DND-41 (cell line): Measurements from ENCODE around the gene FZD10.

Source experiments
- ATAC-seq: fragments of 200-7000 bp; cut with Tn5 transposase; 3 replicates; pipeline ENCODE4 v1.9.1; 2021; ENCODE audit warnings: low read depth; ENCODE audit not compliant: insufficient read depth
- DNase-seq: peaks from one replicate; pipeline ENCODE4 v3.0.0-alpha.2; 2020
- H2AFZ ChIP-seq: 2 replicates; pipeline ENCODE4 v1.6.0; 2012; ENCODE audit warnings: low read depth, low read length
- H3K27ac ChIP-seq: 2 replicates; pipeline ENCODE4 v1.5.1; 2012; ENCODE audit warnings: low read length, inconsistent platforms
- H3K27me3 ChIP-seq: fragments of 200-600 bp; sonication (generic); 2 replicates; pipeline ENCODE4 v1.6.0; 2012; ENCODE audit warnings: low read length, mild to moderate bottlenecking, inconsistent platforms; ENCODE audit not compliant: insufficient read depth, poor library complexity
- H3K36me3 ChIP-seq: 2 replicates; pipeline ENCODE4 v1.5.1; 2012; ENCODE audit warnings: low read length, inconsistent platforms; ENCODE audit not compliant: insufficient read depth
- H3K4me1 ChIP-seq: 2 replicates; pipeline ENCODE4 v1.5.1; 2012; ENCODE audit warnings: mild to moderate bottlenecking, low read length; ENCODE audit not compliant: insufficient read depth
- H3K4me2 ChIP-seq: 2 replicates; pipeline ENCODE4 v1.6.0; 2012; ENCODE audit warnings: mild to moderate bottlenecking, moderate library complexity, low read length, inconsistent platforms; ENCODE audit not compliant: insufficient read depth
- H3K4me3 ChIP-seq, 2 experiments: fragments of 200-600 bp in 1 of 2; shearing (Covaris generic) in 1 of 2; 2 replicates each; pipeline ENCODE4 v1.5.1; 2012 to 2016; ENCODE audit warnings: inconsistent platforms in 2 of 2, low read length in 2 of 2, mild to moderate bottlenecking in 2 of 2, low read depth in 1 of 2, moderate library complexity in 1 of 2
- H3K79me2 ChIP-seq: 2 replicates; pipeline ENCODE4 v1.6.0; 2012; ENCODE audit warnings: low read length, inconsistent platforms; ENCODE audit not compliant: insufficient read depth
- H3K9ac ChIP-seq: 2 replicates; pipeline ENCODE4 v1.6.0; 2012; ENCODE audit warnings: low read depth, mild to moderate bottlenecking, inconsistent platforms, low read length, moderate library complexity
- H3K9me3 ChIP-seq: 2 replicates; pipeline ENCODE4 v1.5.1; 2012; ENCODE audit warnings: low read length, moderate library complexity, mild to moderate bottlenecking, inconsistent platforms; ENCODE audit not compliant: insufficient read depth, severe bottlenecking
- H4K20me1 ChIP-seq: 2 replicates; pipeline ENCODE4 v1.6.0; 2012; ENCODE audit warnings: low read length; ENCODE audit not compliant: insufficient read depth
- EZH2 ChIP-seq: IDR thresholded peaks from 3 replicates; pipeline ENCODE4 v1.6.1; 2012; ENCODE audit warnings: borderline replicate concordance, low read depth, mild to moderate bottlenecking, moderate library complexity, low read length, inconsistent platforms; ENCODE audit not compliant: severe bottlenecking
- TF ChIP-seq, protein P1 (sequence below): IDR thresholded peaks from 2 replicates; pipeline ENCODE4 v1.5.1; 2012; ENCODE audit warnings: borderline replicate concordance, low read length, moderate library complexity, mild to moderate bottlenecking; ENCODE audit not compliant: poor library complexity, severe bottlenecking; ENCODE audit errors: extremely low read depth

The FZD10 gene

DNA sequence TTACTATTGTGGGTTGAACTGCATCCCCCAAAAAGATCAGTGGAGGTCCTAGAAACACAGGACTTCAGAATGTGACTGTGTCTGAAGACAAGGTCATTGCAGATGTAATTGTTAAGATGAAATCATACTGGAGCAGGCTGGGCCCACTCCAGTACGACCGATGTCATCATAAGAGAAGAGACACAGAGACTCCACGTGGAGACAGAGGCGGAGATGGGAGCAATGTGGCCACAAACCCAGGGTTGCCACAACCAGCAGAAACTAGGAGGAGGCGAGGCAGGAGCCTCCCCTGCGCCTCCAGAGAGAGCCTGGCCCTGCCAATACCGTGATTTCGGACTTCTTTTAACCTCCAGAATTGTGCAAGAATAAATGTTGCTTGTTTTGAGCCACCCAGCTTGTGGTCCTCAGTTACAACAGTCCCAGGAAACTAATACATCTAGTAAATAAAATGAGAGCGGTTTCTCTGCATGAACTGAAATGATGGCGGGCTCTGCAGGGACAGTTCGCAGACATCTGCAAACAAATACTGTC, 25.7 kb upstream of the FZD10 start:
- peaks cover 28% of the 10 kb centered on the region for H3K27me3 ChIP-seq
- H3K27ac ChIP-seq, result no peak overlapping the region

GRCh38 chr12:130137040-130138018, 24.9 kb upstream of the FZD10 start:
- H3K27me3 ChIP-seq, result peaks cover 36% of the 10 kb centered on the region
- peaks cover 30% of the 10 kb centered on the region for H3K4me1 ChIP-seq
- ATAC-seq, result no peak
- no peak overlapping the region for H3K4me3 ChIP-seq
- no peak overlapping the region for H3K27ac ChIP-seq
- H4K20me1 ChIP-seq, result peaks cover 58% of the 10 kb centered on the region
- H3K9me3 ChIP-seq, result no peaks in the 10 kb centered on the region
- no peak overlapping the region for H3K9ac ChIP-seq
- no peak for TF ChIP-seq EZH2
- TF ChIP-seq, protein P1, sequence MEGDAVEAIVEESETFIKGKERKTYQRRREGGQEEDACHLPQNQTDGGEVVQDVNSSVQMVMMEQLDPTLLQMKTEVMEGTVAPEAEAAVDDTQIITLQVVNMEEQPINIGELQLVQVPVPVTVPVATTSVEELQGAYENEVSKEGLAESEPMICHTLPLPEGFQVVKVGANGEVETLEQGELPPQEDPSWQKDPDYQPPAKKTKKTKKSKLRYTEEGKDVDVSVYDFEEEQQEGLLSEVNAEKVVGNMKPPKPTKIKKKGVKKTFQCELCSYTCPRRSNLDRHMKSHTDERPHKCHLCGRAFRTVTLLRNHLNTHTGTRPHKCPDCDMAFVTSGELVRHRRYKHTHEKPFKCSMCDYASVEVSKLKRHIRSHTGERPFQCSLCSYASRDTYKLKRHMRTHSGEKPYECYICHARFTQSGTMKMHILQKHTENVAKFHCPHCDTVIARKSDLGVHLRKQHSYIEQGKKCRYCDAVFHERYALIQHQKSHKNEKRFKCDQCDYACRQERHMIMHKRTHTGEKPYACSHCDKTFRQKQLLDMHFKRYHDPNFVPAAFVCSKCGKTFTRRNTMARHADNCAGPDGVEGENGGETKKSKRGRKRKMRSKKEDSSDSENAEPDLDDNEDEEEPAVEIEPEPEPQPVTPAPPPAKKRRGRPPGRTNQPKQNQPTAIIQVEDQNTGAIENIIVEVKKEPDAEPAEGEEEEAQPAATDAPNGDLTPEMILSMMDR, result no peak
- no peak overlapping the region for H2AFZ ChIP-seq
- no peaks in the 10 kb centered on the region for H3K79me2 ChIP-seq
- no peak overlapping the region for H3K4me2 ChIP-seq
- H3K36me3 ChIP-seq, result no peaks in the 10 kb centered on the region
- DNase-seq, result no peak

More for the DNA sequence above, 25.7 kb upstream of the FZD10 start:
- no peak for TF ChIP-seq EZH2
- TF ChIP-seq, protein P1, result no peak
- H3K9ac ChIP-seq, result no peak overlapping the region
- no peaks in the 10 kb centered on the region for H3K36me3 ChIP-seq
- H3K9me3 ChIP-seq, result no peaks in the 10 kb centered on the region
- DNase-seq, result no peak
- peaks cover 58% of the 10 kb centered on the region for H4K20me1 ChIP-seq
- no peaks in the 10 kb centered on the region for H3K79me2 ChIP-seq
- ATAC-seq, result no peak
- no peak overlapping the region for H2AFZ ChIP-seq
- H3K4me3 ChIP-seq, result no peak overlapping the region
- H3K4me1 ChIP-seq, result peaks cover 30% of the 10 kb centered on the region
- no peak overlapping the region for H3K4me2 ChIP-seq

DNA sequence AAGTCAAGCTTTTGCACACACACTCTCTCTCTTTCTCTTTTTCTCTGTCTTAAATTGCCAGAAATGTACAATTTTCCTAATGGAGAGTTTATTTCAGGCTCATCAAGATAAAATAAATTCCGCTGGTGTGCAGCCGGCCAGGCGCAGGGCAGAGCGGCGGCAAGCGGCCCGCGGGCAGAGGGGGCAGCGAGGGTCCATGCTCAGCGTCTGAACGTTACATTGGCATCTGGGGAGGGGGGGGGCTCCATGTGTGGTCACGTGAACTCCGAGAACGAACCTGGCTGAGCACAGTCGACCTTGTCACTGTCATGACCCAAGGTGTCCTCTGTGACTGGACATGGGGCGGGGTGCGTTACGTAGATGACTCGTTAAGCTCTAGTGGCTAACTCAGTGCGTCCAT, 23.8 kb upstream of the FZD10 start:
- Histone ChIP-seq H3K4me1 (peaks cover 19% of the 10 kb centered on the region), H3K9me3 (no peaks in the 10 kb centered on the region), H3K79me2 (no peaks in the 10 kb centered on the region), H3K36me3 (no peaks in the 10 kb centered on the region), H3K9ac (no peak overlapping the region), H4K20me1 (peaks cover 53% of the 10 kb centered on the region), H3K4me3 (no peak overlapping the region), H3K27ac (no peak overlapping the region), H2AFZ (no peak overlapping the region), H3K4me2 (no peak overlapping the region), H3K27me3 (peaks cover 38% of the 10 kb centered on the region)
- TF ChIP-seq EZH2, result no peak
- TF ChIP-seq, protein P1, result no peak
- ATAC-seq (no peak), DNase-seq (no peak)
